PC-9 (cell line): ENCODE results near the gene ARHGAP42.

ENCODE experiments used
- CTCF ChIP-seq: fragments of 200-600 bp; sonication (generic); conservative IDR thresholded peaks from 2 replicates; pipeline ENCODE4 v1.6.1; 2017; ENCODE audit warnings: mixed run types, antibody characterized with exemption, mild to moderate bottlenecking, moderate library complexity
- EZH2 ChIP-seq: fragments of 200-600 bp; sonication (generic); IDR thresholded peaks from 2 replicates; pipeline ENCODE4 v1.8.0; 2017; ENCODE audit warnings: antibody characterized with exemption, low read depth

GRCh38 chr11:100895449-100895848 is 208.4 kb downstream of the ARHGAP42 start:
- TF ChIP-seq CTCF (no peak), EZH2 (no peak)
